NCI-H345 treated with DMSO at 0.1 percent for 48 hours (cell line): Measurements from ENCODE around the gene TMTC1.

Experiments used
- DNase-seq: peaks from one replicate; lab custom pipeline; 2025; ENCODE audit not compliant: unreplicated experiment; lab: John Stamatoyannopoulos, UW

TMTC1 gene

GRCh38 chr12:29492891-29493290 is 290.9 kb downstream of the TMTC1 start:
- DNase-seq = no peak

GRCh38 chr12:29486972-29487371 is 296.8 kb downstream of the TMTC1 start:
- DNase-seq = no peak

GRCh38 chr12:29463198-29463597 is 320.5 kb downstream of the TMTC1 start:
- DNase-seq = no peak

GRCh38 chr12:29460082-29460481 is 323.7 kb downstream of the TMTC1 start:
- DNase-seq = no peak

GRCh38 chr12:29455087-29455486 is 328.7 kb downstream of the TMTC1 start:
- no peak for DNase-seq

GRCh38 chr12:29451888-29452287 is 331.9 kb downstream of the TMTC1 start:
- no peak for DNase-seq
